T-helper 9 cell (primary cell): ENCODE results near the gene COL17A1.

Source experiments
- DNase-seq: peaks from one replicate; pipeline ENCODE4 v3.0.0-alpha.2; 2020

The COL17A1 gene

GRCh38 chr10:104049504-104050250 lies 36.0 kb downstream of the COL17A1 start:
- DNase-seq: no peak

- no peak for DNase-seq
These were observed 39.0 kb downstream of the COL17A1 start for GRCh38 chr10:104046651-104047050.

GRCh38 chr10:104045151-104046089 lies 40.3 kb downstream of the COL17A1 start:
- no peak for DNase-seq

- no peak for DNase-seq
These were observed 41.8 kb downstream of the COL17A1 start for GRCh38 chr10:104043854-104044253.

GRCh38 chr10:104043185-104043830 lies 42.4 kb downstream of the COL17A1 start:
- DNase-seq: no peak

- DNase-seq: no peak
These were observed 43.7 kb downstream of the COL17A1 start for GRCh38 chr10:104041891-104042535.

- DNase-seq: no peak
These were observed 44.6 kb downstream of the COL17A1 start for GRCh38 chr10:104040862-104041789.

GRCh38 chr10:104040382-104040781 lies 45.3 kb downstream of the COL17A1 start:
- DNase-seq: no peak

- DNase-seq: no peak
These were observed 46.5 kb downstream of the COL17A1 start for GRCh38 chr10:104038958-104039752.

- DNase-seq: no peak
These were observed 47.1 kb downstream of the COL17A1 start for GRCh38 chr10:104038537-104038936.

- no peak for DNase-seq
These were observed 48.3 kb downstream of the COL17A1 start for GRCh38 chr10:104037261-104037951.

GRCh38 chr10:104036518-104037260 lies 49.0 kb downstream of the COL17A1 start:
- DNase-seq: no peak

- no peak for DNase-seq
These were observed 49.7 kb downstream of the COL17A1 start for GRCh38 chr10:104036069-104036384.

GRCh38 chr10:104035194-104036068 lies 50.2 kb downstream of the COL17A1 start:
- no peak for DNase-seq

GRCh38 chr10:104034401-104035193 lies 51.1 kb downstream of the COL17A1 start:
- DNase-seq: no peak

GRCh38 chr10:104033966-104034365 lies 51.7 kb downstream of the COL17A1 start:
- DNase-seq: no peak

- no peak for DNase-seq
These were observed 52.2 kb downstream of the COL17A1 start for GRCh38 chr10:104033401-104033930.
